H1 (cell line): ENCODE measurements around the gene ELFN1. TPM values are rescaled to one million over a fixed set of nuclear protein-coding genes. Genes with fewer than 3 reads are reported as not detected.

Experiments used
- CTCF ChIA-PET: fragments of 300-600 bp; sonication (Branson Sonifier 250); formaldehyde crosslinking; loops from one replicate; lab custom pipeline; 2021; ENCODE audit not compliant: partially characterized antibody; lab: Charles Lee
- POLR2A ChIA-PET: fragments of 300-600 bp; sonication (Branson Sonifier 250); formaldehyde crosslinking; loops from one replicate; lab custom pipeline; 2021; ENCODE audit warnings: inconsistent platforms; ENCODE audit not compliant: partially characterized antibody; lab: Charles Lee
- DNase-seq, 2 experiments: peaks; one replicate each; pipeline versions ENCODE4 v3.0.0 to v3.0.0-alpha.2; 2010 to 2022; ENCODE audit warnings: low spot score in 2 of 2, low read depth in 1 of 2, mixed read lengths in 1 of 2
- FAIRE-seq: peaks from 2 replicates; lab custom pipeline; 2011; peaks lifted over from hg19 to GRCh38; lab: Jason Lieb, UNC
- H2AFZ ChIP-seq: 2 replicates; pipeline ENCODE4 v1.8.1; 2012; ENCODE audit warnings: low read length, inconsistent platforms
- H2AK5ac ChIP-seq: 2 replicates; pipeline ENCODE4 v1.6.1; 2013; ENCODE audit warnings: low read depth, low read length
- H2BK120ac ChIP-seq: replicated peaks from 2 replicates; pipeline ENCODE3; 2013; ENCODE audit warnings: low read depth, low read length, inconsistent platforms
- H2BK12ac ChIP-seq: 2 replicates; pipeline ENCODE4 v1.6.1; 2013; ENCODE audit warnings: low read depth, low read length
- H2BK15ac ChIP-seq: 2 replicates; pipeline ENCODE4 v1.6.1; 2013; ENCODE audit warnings: low read length
- H2BK20ac ChIP-seq: 2 replicates; pipeline ENCODE4 v1.6.1; 2013; ENCODE audit warnings: low read length
- H2BK5ac ChIP-seq: 2 replicates; pipeline ENCODE4 v1.6.1; 2013; ENCODE audit warnings: low read depth, low read length
- H3K14ac ChIP-seq: 2 replicates; pipeline ENCODE4 v1.6.1; 2013; ENCODE audit warnings: inconsistent platforms; ENCODE audit not compliant: insufficient read length
- H3K18ac ChIP-seq: 2 replicates; pipeline ENCODE4 v1.6.1; 2013; ENCODE audit warnings: low read length; ENCODE audit errors: extremely low read depth
- H3K23ac ChIP-seq: 2 replicates; pipeline ENCODE4 v1.6.1; 2013; ENCODE audit warnings: inconsistent platforms; ENCODE audit not compliant: insufficient read length
- H3K23me2 ChIP-seq: 2 replicates; pipeline ENCODE4 v1.6.1; 2013; ENCODE audit warnings: low read depth, low read length
- H3K27ac ChIP-seq: 2 replicates; pipeline ENCODE4 v1.6.1; 2011; ENCODE audit warnings: low read depth, low read length, inconsistent platforms
- H3K27me3 ChIP-seq, 4 experiments: replicated peaks in 1 of 4; 1 replicate in 1 of 4; 2 replicates in 3 of 4; pipeline versions ENCODE4 v1.6.1 to v1.8.1; 2011 to 2013; ENCODE audit warnings: low read length in 3 of 4, mild to moderate bottlenecking in 3 of 4, inconsistent platforms in 2 of 4, mixed read lengths in 2 of 4, moderate library complexity in 1 of 4; ENCODE audit not compliant: control insufficient read depth in 3 of 4, insufficient read depth in 3 of 4; ENCODE audit errors: extremely low read depth in 1 of 4
- H3K36me3 ChIP-seq, 4 experiments: 2 replicates each; pipeline versions ENCODE4 v1.6.1 to v1.8.1; 2011 to 2013; ENCODE audit warnings: mild to moderate bottlenecking in 4 of 4, low read length in 3 of 4, moderate library complexity in 2 of 4, control low read depth in 1 of 4, inconsistent platforms in 1 of 4; ENCODE audit not compliant: insufficient read depth in 4 of 4, control insufficient read depth in 2 of 4
- H3K4ac ChIP-seq: replicated peaks from 2 replicates; pipeline ENCODE3; 2013; ENCODE audit warnings: low read length, low read depth, mixed read lengths, inconsistent platforms; ENCODE audit not compliant: insufficient read length
- H3K4me1 ChIP-seq, 4 experiments: replicated peaks in 1 of 4; 1 replicate in 1 of 4; 2 replicates in 3 of 4; pipeline versions ENCODE4 v1.6.1 to v1.8.1; 2011 to 2013; ENCODE audit warnings: low read length in 3 of 4, inconsistent platforms in 2 of 4, mixed read lengths in 1 of 4; ENCODE audit not compliant: insufficient read depth in 4 of 4, control insufficient read depth in 3 of 4
- H3K4me2 ChIP-seq, 2 experiments: 2 replicates each; pipeline versions ENCODE4 v1.6.1 to v1.8.1; 2011 to 2013; ENCODE audit warnings: low read depth in 2 of 2, low read length in 2 of 2, control low read depth in 1 of 2, inconsistent platforms in 1 of 2, mild to moderate bottlenecking in 1 of 2; ENCODE audit not compliant: insufficient read depth in 1 of 2
- H3K4me3 ChIP-seq, 4 experiments: fragments of 200-600, 300-600 bp in 1 of 4; sonication (generic), shearing (Covaris generic), sonication (Bioruptor Twin) in 1 of 4; 2 replicates each; pipeline versions ENCODE4 v1.5.1 to v1.8.1; 2011 to 2016; ENCODE audit warnings: low read length in 4 of 4, low read depth in 3 of 4, control low read depth in 2 of 4, inconsistent platforms in 2 of 4, mild to moderate bottlenecking in 2 of 4, mixed read lengths in 1 of 4, moderate library complexity in 1 of 4; ENCODE audit not compliant: insufficient read depth in 2 of 4; ENCODE audit errors: extremely low read depth in 1 of 4
- H3K56ac ChIP-seq: replicated peaks from 2 replicates; pipeline ENCODE3; 2013; ENCODE audit warnings: low read depth, mild to moderate bottlenecking, mixed read lengths, low read length, inconsistent platforms; ENCODE audit not compliant: insufficient read length
- H3K79me1 ChIP-seq: 2 replicates; pipeline ENCODE4 v1.6.1; 2013; ENCODE audit warnings: low read depth, low read length, control low read depth
- H3K79me2 ChIP-seq, 2 experiments: 2 replicates each; pipeline versions ENCODE4 v1.6.1 to v1.8.1; 2012 to 2013; ENCODE audit warnings: low read length in 2 of 2, mild to moderate bottlenecking in 2 of 2, inconsistent platforms in 1 of 2; ENCODE audit not compliant: insufficient read depth in 2 of 2, control insufficient read depth in 1 of 2
- H3K9ac ChIP-seq, 4 experiments: replicated peaks in 1 of 4; 1 replicate in 1 of 4; 2 replicates in 3 of 4; pipeline versions ENCODE4 v1.6.1 to v1.8.1; 2011 to 2013; ENCODE audit warnings: low read depth in 3 of 4, low read length in 3 of 4, control low read depth in 2 of 4, mild to moderate bottlenecking in 2 of 4, moderate library complexity in 2 of 4, inconsistent platforms in 1 of 4; ENCODE audit errors: extremely low read depth in 1 of 4
- H3K9me3 ChIP-seq, 2 experiments: 2 replicates each; pipeline versions ENCODE4 v1.6.1 to v1.8.1; 2012 to 2013; ENCODE audit warnings: mild to moderate bottlenecking in 2 of 2, moderate library complexity in 2 of 2, control low read depth in 1 of 2, inconsistent platforms in 1 of 2, low read depth in 1 of 2, low read length in 1 of 2, mixed read lengths in 1 of 2; ENCODE audit not compliant: insufficient read depth in 2 of 2
- H4K20me1 ChIP-seq, 2 experiments: replicated peaks in 1 of 2; 2 replicates each; pipeline versions ENCODE3 to v1.8.1; 2011 to 2013; ENCODE audit warnings: inconsistent platforms in 2 of 2, low read length in 2 of 2, mild to moderate bottlenecking in 1 of 2; ENCODE audit not compliant: insufficient read depth in 2 of 2, control insufficient read depth in 1 of 2
- H4K5ac ChIP-seq: 2 replicates; pipeline ENCODE4 v1.6.1; 2013; ENCODE audit warnings: low read length, low read depth, mixed read lengths, inconsistent platforms; ENCODE audit not compliant: insufficient read length
- H4K8ac ChIP-seq: 2 replicates; pipeline ENCODE4 v1.8.0; 2013; ENCODE audit warnings: mild to moderate bottlenecking, moderate library complexity, low read length, inconsistent platforms; ENCODE audit not compliant: insufficient read depth; ENCODE audit errors: extremely low read depth
- H4K91ac ChIP-seq: replicated peaks from 2 replicates; pipeline ENCODE3; 2013; ENCODE audit warnings: low read length, mixed read lengths, inconsistent platforms; ENCODE audit not compliant: insufficient read length
- BCL11A ChIP-seq, 2 experiments: IDR thresholded peaks; one replicate each; pipeline ENCODE4 v1.6.1; 2011; ENCODE audit warnings: low read depth in 2 of 2, low read length in 2 of 2, mild to moderate bottlenecking in 2 of 2
- BRCA1 ChIP-seq: IDR thresholded peaks from 2 replicates; pipeline ENCODE4 v1.6.1; 2012; ENCODE audit warnings: low read depth, low read length, improper control_type of control experiment
- CHD1 ChIP-seq: IDR thresholded peaks from 2 replicates; pipeline ENCODE4 v1.6.1; 2012; ENCODE audit warnings: low read depth, low read length, improper control_type of control experiment
- EGR1 ChIP-seq: IDR thresholded peaks from 2 replicates; pipeline ENCODE4 v1.6.1; 2011; ENCODE audit warnings: low read depth, low read length, borderline replicate concordance
- GABPA ChIP-seq: IDR thresholded peaks from 2 replicates; pipeline ENCODE4 v1.6.1; 2011; ENCODE audit warnings: mild to moderate bottlenecking, low read length, moderate library complexity, borderline replicate concordance; ENCODE audit not compliant: insufficient read depth
- KDM1A ChIP-seq: fragments of 200-600, 300-600 bp; sonication (generic); IDR thresholded peaks from 2 replicates; pipeline ENCODE4 v1.7.1; 2016; ENCODE audit warnings: mild to moderate bottlenecking, low read length, borderline replicate concordance
- PHF8 ChIP-seq: fragments of 200-600 bp; sonication (generic); conservative IDR thresholded peaks from 2 replicates; pipeline ENCODE4 v1.7.1; 2012; ENCODE audit warnings: low read depth, mild to moderate bottlenecking, inconsistent platforms, low read length, moderate library complexity
- SIN3A ChIP-seq, 2 experiments: IDR thresholded peaks in 1 of 2; conservative IDR thresholded peaks in 1 of 2; 2 replicates each; pipeline ENCODE4 v1.6.1; 2011 to 2012; ENCODE audit warnings: low read length in 2 of 2, improper control_type of control experiment in 1 of 2, low read depth in 1 of 2, mild to moderate bottlenecking in 1 of 2
- SP2 ChIP-seq: IDR thresholded peaks from 2 replicates; pipeline ENCODE4 v1.6.1; 2012; ENCODE audit warnings: mild to moderate bottlenecking, low read length, inconsistent platforms
- TAF1 ChIP-seq: IDR thresholded peaks from 2 replicates; pipeline ENCODE4 v1.6.1; 2011; ENCODE audit warnings: mild to moderate bottlenecking, low read depth, low read length
- TCF12 ChIP-seq: IDR thresholded peaks from 2 replicates; pipeline ENCODE4 v1.6.1; 2011; ENCODE audit warnings: low read depth, mild to moderate bottlenecking, low read length
- USF2 ChIP-seq: IDR thresholded peaks from 2 replicates; pipeline ENCODE4 v1.6.1; 2011; ENCODE audit warnings: low read length, improper control_type of control experiment
- WGBS, 2 experiments: shearing (Covaris generic) in 1 of 2; methylation state at CpG; one replicate each; pipeline versions ENCODE4 v1.1.6 to v1.1.7; 2013 to 2015; ENCODE audit warnings: low lambda C conversion rate in 2 of 2, mixed read lengths in 2 of 2, inconsistent platforms in 1 of 2, low coverage in 1 of 2, missing lambda C conversion rate in 1 of 2; ENCODE audit not compliant: insufficient replicate concordance in 2 of 2, insufficient coverage in 1 of 2, insufficient read length in 1 of 2; ENCODE audit errors: extremely low coverage in 1 of 2, missing lambda C conversion rate in 1 of 2; 5-methylcytosine and 5-hydroxymethylcytosine counted together
- polyA plus RNA-seq, 7 experiments: library from polyadenylated mRNA; depleted of rRNA in 3 of 7; stranded (reverse) in 5 of 7; unstranded in 2 of 7; fragments of >200 nt in 5 of 7; fragments of 200-250 nt in 2 of 7; gene quantifications; 1 replicate in 5 of 7; 2 replicates in 1 of 7; 4 replicates in 1 of 7; pipeline versions ENCODE4 v1.2.1 to v1.2.3, GENCODE V29; 2011 to 2013; ENCODE audit warnings: missing spikeins in 2 of 7, mixed read lengths in 2 of 7
- total RNA-seq: library from RNA; stranded (reverse); fragmentation: NEBNext Ultra II Directional; extraction: Animal tissue kit (Norgen Biotek cat#: 25700); gene quantifications from 2 replicates; pipeline ENCODE4 v1.2.1, GENCODE V29; 2021

The ELFN1 gene
- total and polyA plus RNA-seq, 2 of the 8 experiments (the other 6 are each of a cell fraction or from before 2014, with no cell fraction given): 2.0 to 4.5 TPM

- 0 out of 2 replicates have a peak overlapping the region, but pooled peaks have one; percentile 75 for H2AK5ac ChIP-seq
- no peak overlapping the region for H2BK120ac ChIP-seq
- POLR2A ChIA-PET: interaction anchor here (1.2 kb wide), 1 partner anchor 173 kb away, joined by 3 read pairs; no protein-coding TSS in a partner anchor
- no peaks in the 10 kb centered on the region for H3K36me3 ChIP-seq
- H3K56ac ChIP-seq: no peak overlapping the region
- H3K27ac ChIP-seq: no peak overlapping the region
- H4K20me1 ChIP-seq: peaks cover 0 to 2% of the 10 kb centered on the region in 2 experiments
- no peak overlapping the region for H3K14ac ChIP-seq
- H3K79me1 ChIP-seq: no peaks in the 10 kb centered on the region
- FAIRE-seq (no peak), DNase-seq (no peak)
- no peaks in the 10 kb centered on the region for H3K9me3 ChIP-seq
- no peak overlapping the region for H3K23ac ChIP-seq
- no peak overlapping the region for H3K4me3 ChIP-seq
- no peaks in the 10 kb centered on the region for H3K79me2 ChIP-seq
- H2BK12ac ChIP-seq: no peak overlapping the region
- no peak overlapping the region for H4K5ac ChIP-seq
- H3K23me2 ChIP-seq: no peaks in the 10 kb centered on the region
- H3K18ac ChIP-seq: no peak overlapping the region
- no peak overlapping the region for H4K8ac ChIP-seq
- H3K27me3 ChIP-seq: no peaks in the 10 kb centered on the region
- H3K4me1 ChIP-seq: peaks cover 0 to 4% (median 1%) of the 10 kb centered on the region in 4 experiments; a peak in 1 of 7 replicates
- H3K9ac ChIP-seq: no peak overlapping the region
- WGBS, 2 experiments: 85% methylated on average over 19 of the region's 19 CpGs; no CpG with 5 or more reads in 1 of the 2 experiments
- H3K4ac ChIP-seq: no peak overlapping the region
- CTCF ChIA-PET: interaction anchor here (0.6 to 1.8 kb wide), 3 partner anchors 18 to 95 kb away, joined by 3 to 6 read pairs (median 3); no protein-coding TSS in a partner anchor
- H2BK5ac ChIP-seq: no peak overlapping the region
- H2AFZ ChIP-seq: no peak overlapping the region
- no peak overlapping the region for H2BK20ac ChIP-seq
- no peak overlapping the region for H3K4me2 ChIP-seq
- no peak overlapping the region for H4K91ac ChIP-seq
- no peak overlapping the region for H2BK15ac ChIP-seq
- no peak for TF ChIP-seq GABPA
- TF ChIP-seq SP2: no peak
- TF ChIP-seq CHD1: no peak
- no peak for TF ChIP-seq TCF12
- no peak for TF ChIP-seq SIN3A (conservative IDR thresholded peaks at IDR 0.05 in 1 of 2, IDR thresholded peaks at IDR 0.05 in 1 of 2; ENCODE audit: low read depth in 1 of 2, low read length in 2 of 2)
- TF ChIP-seq BCL11A (IDR thresholded peaks at IDR 0.05; ENCODE audit: low read depth in 2 of 2, low read length in 2 of 2): no peak
- no peak for TF ChIP-seq EGR1
- TF ChIP-seq TAF1: no peak
- TF ChIP-seq PHF8: no peak
- TF ChIP-seq KDM1A: no peak
- TF ChIP-seq USF2: no peak
- TF ChIP-seq BRCA1: no peak
These were observed 79.3 kb downstream of the ELFN1 start for GRCh38 chr7:1749351-1749863.
